GM19023 (cell line): ENCODE results near the gene CA11.

Experiments used
- ATAC-seq: cut with Tn5 transposase; IDR thresholded peaks from one replicate; pipeline ENCODE4 v1.9.1; 2021; ENCODE audit warnings: mild to moderate bottlenecking, moderate library complexity; ENCODE audit not compliant: unreplicated experiment

The CA11 gene

GRCh38 chr19:48629599-48630295, 16.2 kb downstream of the CA11 start:
- no peak for ATAC-seq

DNA sequence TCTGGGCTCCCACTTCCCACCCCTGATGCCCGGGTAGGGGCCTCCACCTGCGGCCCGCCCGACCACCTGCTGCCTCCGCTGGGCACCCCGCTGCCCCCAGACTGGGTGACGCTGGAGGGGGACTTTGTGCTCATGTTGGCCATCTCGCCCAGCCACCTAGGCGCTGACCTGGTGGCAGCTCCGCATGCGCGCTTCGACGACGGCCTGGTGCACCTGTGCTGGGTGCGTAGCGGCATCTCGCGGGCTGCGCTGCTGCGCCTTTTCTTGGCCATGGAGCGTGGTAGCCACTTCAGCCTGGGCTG, 16.7 kb downstream of the CA11 start:
- ATAC-seq, result no peak

GRCh38 chr19:48628486-48629296, 17.3 kb downstream of the CA11 start:
- no peak for ATAC-seq

GRCh38 chr19:48627865-48628314, 18.1 kb downstream of the CA11 start:
- ATAC-seq, result no peak

DNA sequence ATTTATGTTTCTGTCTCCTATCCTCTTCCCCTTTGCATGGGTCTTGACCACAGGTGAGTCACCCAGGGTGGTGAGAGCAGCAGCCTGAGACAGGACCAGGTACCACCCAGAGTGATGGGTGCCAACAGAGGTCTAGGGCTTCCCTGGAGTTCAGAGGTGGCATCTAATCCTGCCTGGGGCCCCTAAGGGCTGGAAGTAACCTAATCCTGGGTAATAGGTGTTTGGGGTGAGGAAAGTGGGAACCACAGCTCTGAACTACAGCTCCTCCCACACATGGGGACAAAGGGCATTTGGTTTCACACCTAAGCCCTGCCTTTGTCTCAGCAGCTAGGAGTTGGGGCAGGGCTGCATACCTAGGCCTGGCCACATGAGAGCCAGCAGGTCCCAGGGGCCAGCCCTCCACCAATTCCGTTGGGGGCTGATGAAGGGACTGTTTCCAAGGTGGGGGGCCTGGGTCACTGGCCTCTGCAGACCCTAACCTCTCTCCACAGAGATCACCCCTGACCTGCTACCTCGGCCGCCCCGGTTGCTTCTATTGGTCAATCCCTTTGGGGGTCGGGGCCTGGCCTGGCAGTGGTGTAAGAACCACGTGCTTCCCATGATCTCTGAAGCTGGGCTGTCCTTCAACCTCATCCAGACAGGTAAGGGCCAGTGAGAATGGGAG, 18.7 kb downstream of the CA11 start:
- no peak for ATAC-seq

DNA sequence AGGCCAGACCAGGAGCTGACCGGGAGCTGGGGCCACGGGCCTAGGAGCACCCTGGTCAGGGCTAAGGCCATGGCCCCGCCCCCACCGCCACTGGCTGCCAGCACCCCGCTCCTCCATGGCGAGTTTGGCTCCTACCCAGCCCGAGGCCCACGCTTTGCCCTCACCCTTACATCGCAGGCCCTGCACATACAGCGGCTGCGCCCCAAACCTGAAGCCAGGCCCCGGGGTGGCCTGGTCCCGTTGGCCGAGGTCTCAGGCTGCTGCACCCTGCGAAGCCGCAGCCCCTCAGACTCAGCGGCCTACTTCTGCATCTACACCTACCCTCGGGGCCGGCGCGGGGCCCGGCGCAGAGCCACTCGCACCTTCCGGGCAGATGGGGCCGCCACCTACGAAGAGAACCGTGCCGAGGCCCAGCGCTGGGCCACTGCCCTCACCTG, 20.1 kb downstream of the CA11 start:
- ATAC-seq, result no peak

- no peak for ATAC-seq
Observed at GRCh38 chr19:48624791-48625723, 20.9 kb downstream of the CA11 start.

GRCh38 chr19:48624067-48624594, 21.9 kb downstream of the CA11 start:
- ATAC-seq, result peak; percentile 69

DNA sequence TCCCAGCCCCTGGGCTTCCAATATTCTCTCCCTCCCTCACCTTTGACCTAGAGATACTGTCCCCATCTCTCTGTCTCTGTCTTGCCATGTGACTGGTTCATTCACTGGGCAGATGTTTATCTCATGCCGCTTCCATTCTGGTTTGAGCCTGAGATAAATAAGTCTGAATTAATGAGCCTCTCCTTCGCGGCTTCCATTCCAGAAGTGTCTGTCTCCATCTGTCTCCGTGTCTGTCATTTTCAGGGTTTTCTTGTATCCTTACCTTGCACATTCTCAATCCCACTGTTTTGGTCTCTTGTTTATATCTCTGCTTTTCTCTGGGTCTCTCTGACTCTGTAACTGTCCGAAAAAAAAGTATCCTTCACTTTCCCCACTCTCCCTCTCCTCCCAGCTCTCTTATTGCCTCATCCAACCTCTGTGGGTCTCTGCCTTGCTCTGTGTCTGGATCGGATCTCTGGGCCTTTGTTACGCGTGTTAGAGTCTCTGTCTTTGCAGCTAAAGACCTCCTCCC, 22.4 kb downstream of the CA11 start:
- no peak for ATAC-seq

DNA sequence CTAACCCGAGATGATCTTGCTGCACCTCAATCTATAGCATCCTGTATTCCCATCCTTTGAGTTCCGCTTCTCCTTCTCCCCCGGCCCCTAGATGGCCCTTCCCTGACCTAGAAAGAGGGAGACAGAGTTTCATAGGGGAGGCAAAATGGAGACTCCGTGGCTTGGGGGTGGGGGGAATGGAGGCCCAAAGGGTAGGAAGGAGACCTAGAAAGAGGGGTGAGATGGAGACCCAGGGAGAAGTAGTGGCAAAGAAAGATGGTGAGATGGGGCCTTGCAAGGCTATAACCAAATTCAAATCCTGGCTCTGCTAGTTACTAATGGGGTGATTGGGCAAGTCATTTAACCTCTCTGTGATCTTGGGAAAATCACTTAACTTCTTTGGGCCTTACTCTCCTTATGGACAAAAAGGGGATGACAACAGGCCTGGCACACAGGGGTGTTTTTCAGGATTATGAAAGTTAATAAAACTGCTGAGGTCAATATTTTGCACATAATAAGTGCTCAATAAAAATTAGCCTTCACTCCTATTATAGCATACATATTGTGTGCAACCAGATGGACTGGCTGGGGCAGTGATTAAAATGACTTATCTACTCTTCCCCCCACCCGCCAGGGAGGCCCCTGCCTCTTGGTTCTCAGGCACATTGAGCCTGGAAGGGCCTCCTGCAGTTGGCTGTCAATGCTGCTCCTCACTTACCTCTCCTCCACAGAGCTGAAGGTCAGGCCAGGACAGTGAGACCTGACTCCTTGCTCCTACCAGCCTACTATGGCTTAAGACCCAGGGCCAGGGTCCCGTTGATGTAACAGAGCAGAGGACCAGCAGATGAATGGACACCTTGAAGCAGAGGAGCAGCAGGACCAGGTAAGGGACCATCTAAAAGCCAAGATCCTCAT, 26.0 kb downstream of the CA11 start:
- ATAC-seq, result no peak

DNA sequence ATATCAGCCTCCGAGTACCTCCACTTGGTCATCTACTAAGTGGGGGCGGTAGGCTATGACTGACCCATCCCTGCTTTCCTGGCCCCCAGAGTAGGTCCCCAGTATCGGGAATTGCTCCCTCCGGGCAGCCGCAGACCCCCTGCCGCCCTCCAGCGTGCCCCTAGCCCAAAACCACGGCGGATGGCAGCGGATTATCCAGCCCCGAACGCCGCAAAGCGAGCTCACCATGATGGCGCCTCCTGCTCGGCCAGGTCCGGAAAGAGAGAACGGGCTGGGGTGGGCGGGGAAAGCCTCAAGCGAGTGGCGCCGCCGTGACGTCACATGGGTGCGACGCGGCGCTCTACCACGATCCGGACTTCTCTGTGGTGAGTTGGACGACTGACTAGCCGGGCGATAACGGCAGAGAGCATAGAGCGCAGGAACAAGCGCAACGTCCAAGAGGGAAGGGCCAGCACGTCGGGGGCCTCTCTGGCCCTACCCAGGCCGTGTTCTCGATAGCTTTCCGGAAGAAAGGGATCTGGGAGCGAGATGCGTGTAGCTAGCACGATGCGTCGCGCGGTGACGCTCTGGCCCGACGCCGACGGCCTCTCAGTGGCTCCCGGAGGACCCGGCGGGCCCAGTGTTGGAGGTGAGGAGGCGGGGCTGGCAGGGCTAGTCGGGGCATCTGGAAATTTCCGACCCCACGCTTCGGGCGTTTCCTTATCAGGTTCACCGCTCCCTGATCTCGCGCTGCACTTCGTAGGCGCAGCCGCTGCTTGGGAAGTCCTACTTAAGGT, 26.9 kb downstream of the CA11 start, which contains the start of the genes RPL18 and SPHK2:
RPL18 (minus strand) TSS at position 263 of the 776 bp plus-strand sequence; CDS start at position 228, 35 bp downstream.
SPHK2 (plus strand) TSS at position 591 of the 776 bp plus-strand sequence. CDS start 1,009 bp downstream, outside the sequence.
- ATAC-seq, result peak; percentile 81

- no peak for ATAC-seq
Observed at GRCh38 chr19:48618278-48618915, 27.6 kb downstream of the CA11 start.

- ATAC-seq, result no peak
Observed at GRCh38 chr19:48617146-48617937, 28.6 kb downstream of the CA11 start.

DNA sequence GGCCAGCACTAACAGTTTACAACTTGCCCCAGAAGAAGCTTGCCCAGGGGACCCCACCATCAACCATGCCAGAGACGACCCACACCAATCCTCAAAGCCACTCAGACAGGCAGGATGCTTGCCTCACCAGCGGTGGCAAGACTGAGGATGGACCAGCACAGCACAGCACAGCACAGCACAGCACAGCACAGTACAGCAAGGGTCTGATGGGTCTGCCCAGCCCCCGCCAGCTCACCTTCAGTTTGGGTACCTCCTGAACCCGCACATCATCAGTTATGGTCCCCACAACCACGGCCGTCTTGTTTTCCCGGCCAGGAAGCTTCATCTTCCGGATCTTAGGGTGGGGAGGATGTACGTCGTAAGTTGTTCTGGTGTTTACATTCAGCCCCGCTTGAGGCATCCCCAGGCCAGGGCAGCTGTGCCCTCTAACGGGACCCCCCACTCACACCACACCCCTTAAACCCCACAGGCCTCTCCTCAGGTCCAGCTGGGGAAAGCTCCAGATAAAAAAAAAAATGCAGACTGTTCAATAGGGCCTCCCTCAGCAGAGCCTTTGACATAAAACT, 29.4 kb downstream of the CA11 start:
- ATAC-seq, result no peak

GRCh38 chr19:48616041-48616436, 29.9 kb downstream of the CA11 start:
- no peak for ATAC-seq

DNA sequence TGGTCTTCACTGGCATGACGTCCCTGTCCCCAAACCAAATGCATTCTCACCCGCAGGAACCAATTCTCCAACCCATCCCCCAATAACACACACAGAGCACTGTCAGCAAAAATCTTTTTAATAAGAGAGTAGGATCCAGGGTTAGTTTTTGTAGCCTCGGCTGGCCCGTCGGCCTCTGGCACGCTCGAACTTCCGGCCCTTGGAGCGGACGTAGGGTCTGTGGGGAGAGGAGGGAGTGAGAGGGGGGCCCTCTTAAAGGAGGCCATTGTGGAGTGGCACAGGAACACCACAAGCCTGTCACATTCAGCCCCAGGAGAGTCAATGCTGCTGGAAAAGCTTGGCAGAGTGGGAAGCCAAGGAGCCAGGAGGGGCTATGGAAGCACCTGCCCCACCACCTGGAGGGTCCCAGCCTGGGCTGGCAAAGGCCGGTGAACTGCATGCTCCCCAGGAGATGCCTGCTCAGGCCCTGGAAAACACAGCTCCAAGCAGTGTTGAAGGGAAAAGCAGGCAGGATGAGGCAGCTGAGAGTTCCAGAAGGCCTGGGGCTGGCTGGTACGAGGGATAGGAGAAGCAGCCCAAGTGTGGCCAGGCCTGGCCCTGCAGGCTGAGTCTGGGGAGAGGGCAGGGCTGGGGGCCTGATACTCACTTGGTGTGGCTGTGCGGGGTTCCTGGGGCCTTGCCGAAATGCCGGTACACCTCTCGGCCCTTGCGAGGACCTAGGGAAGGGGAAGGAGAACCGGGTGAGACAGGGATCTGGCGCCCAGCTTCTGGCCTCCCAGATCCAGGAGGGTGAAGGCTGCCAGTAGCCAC, 30.6 kb downstream of the CA11 start:
- no peak for ATAC-seq
